HG03558 (cell line): ENCODE data around the gene MAPKAP1.

Experiments
- ATAC-seq: cut with Tn5 transposase; IDR thresholded peaks from one replicate; pipeline ENCODE4 v1.9.1; 2021; ENCODE audit warnings: moderate number of reproducible peaks; ENCODE audit not compliant: unreplicated experiment; ENCODE audit errors: extremely low read depth

Gene MAPKAP1

GRCh38 chr9:125706651-125707471 lies at the start of gene MAPKAP1:
Gene MAPKAP1 (minus strand): TSS chr9:125707208. CDS start chr9:125672574, 34,634 bp downstream.
- peak; percentile 73 for ATAC-seq

GRCh38 chr9:125756518-125756917 lies 49.5 kb upstream of the MAPKAP1 start:
- no peak for ATAC-seq

GRCh38 chr9:125755340-125755739 lies 48.3 kb upstream of the MAPKAP1 start:
- ATAC-seq, result no peak

- ATAC-seq, result no peak
These were observed 47.1 kb upstream of the MAPKAP1 start for GRCh38 chr9:125754096-125754495.

- ATAC-seq, result no peak
These were observed 45.1 kb upstream of the MAPKAP1 start for GRCh38 chr9:125752070-125752628.

- ATAC-seq, result no peak
These were observed 43.6 kb upstream of the MAPKAP1 start for GRCh38 chr9:125750627-125751011.

GRCh38 chr9:125749951-125750626 lies 43.1 kb upstream of the MAPKAP1 start:
- ATAC-seq, result no peak

- ATAC-seq, result no peak
These were observed 42.4 kb upstream of the MAPKAP1 start for GRCh38 chr9:125749287-125749935.

GRCh38 chr9:125748446-125749099 lies 41.6 kb upstream of the MAPKAP1 start:
- ATAC-seq, result no peak

- no peak for ATAC-seq
These were observed 40.9 kb upstream of the MAPKAP1 start for GRCh38 chr9:125747765-125748445.

GRCh38 chr9:125747053-125747764 lies 40.2 kb upstream of the MAPKAP1 start, which contains the start of gene PBX3:
Gene PBX3 (plus strand): TSS chr9:125747373.
- ATAC-seq, result no peak

GRCh38 chr9:125746774-125747052 lies 39.7 kb upstream of the MAPKAP1 start:
- ATAC-seq, result no peak

- peak; percentile 38 for ATAC-seq
These were observed 39.2 kb upstream of the MAPKAP1 start for GRCh38 chr9:125746017-125746773.

- ATAC-seq, result no peak
These were observed 38.6 kb upstream of the MAPKAP1 start for GRCh38 chr9:125745682-125746016.

GRCh38 chr9:125745018-125745417 lies 38.0 kb upstream of the MAPKAP1 start:
- ATAC-seq, result no peak

GRCh38 chr9:125744616-125745015 lies 37.6 kb upstream of the MAPKAP1 start:
- ATAC-seq, result no peak

- ATAC-seq, result no peak
These were observed 36.8 kb upstream of the MAPKAP1 start for GRCh38 chr9:125743682-125744428.

GRCh38 chr9:125742657-125743056 lies 35.6 kb upstream of the MAPKAP1 start:
- no peak for ATAC-seq
